ENCODE data around the gene PANX2. TPM values are rescaled to one million over a fixed set of nuclear protein-coding genes. Genes with fewer than 3 reads are reported as not detected.
"Not testable (repeated sequence)": the region's sequence is repeated elsewhere in the genome, so short reads cannot be mapped to it uniquely, and the experiment has no call there.

PANX2 gene
- total and polyA plus RNA-seq, 2 of the 13 experiments (the other 11 are each of a cell fraction or from before 2014, with no cell fraction given) = 0.15 to 1.1 TPM

DNA sequence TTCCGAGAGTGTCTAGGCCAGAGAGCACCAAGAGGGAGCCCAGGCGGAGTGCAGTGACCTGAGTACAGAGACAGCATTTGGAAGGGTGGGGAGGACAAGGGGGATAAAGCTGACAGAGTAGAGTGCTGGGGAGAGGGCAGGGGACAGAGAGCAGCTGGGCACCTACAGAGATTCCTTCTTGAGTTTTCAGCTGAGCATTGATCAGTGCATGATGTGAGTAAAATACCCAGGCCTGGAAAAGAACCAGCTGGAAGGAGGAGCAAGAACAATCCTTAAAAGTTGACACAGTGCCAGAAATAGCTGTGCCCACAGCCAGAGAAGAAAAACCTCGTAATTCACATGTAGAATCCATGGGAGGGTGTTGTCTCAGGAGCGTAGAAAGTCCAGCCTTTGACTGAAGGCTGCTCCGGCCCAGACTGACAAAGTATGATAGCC lies 33.9 kb upstream of the PANX2 start:
- no peak for FAIRE-seq
- H3K4me3 ChIP-seq (replicated peaks in 1 of 3; ENCODE audit: insufficient read depth in 1 of 3, low read depth in 2 of 3, low read length in 3 of 3) = no peak overlapping the region
- H3K4me2 ChIP-seq (ENCODE audit: low read depth, low read length) = no peak overlapping the region
- H3K36me3 ChIP-seq (replicated peaks in 1 of 2; ENCODE audit: control insufficient read depth in 1 of 2, insufficient read depth in 2 of 2, low read length in 2 of 2) = no peaks in the 10 kb centered on the region
- intact Hi-C loops (cut with micrococcal nuclease; ENCODE audit: unreplicated experiment) = no loop called here
- peaks cover 43% of the 10 kb centered on the region for H3K4me1 ChIP-seq (ENCODE audit: insufficient read depth, low read length)
- no peak overlapping the region for H3K9ac ChIP-seq (ENCODE audit: insufficient read depth, low read depth, low read length)
- no peak overlapping the region for H2AFZ ChIP-seq (ENCODE audit: low read length)
- no peak for ATAC-seq
- POLR2A ChIA-PET = no interaction called here
- H3K27ac ChIP-seq (ENCODE audit: extremely low read length, insufficient read depth, low read length) = no peak overlapping the region
- CTCF ChIA-PET (ENCODE audit: low intra/inter-chr PET ratio, low total read pairs) = no interaction called here
- no peak for TF ChIP-seq YEATS4 (CRISPR knock-in tag; IDR thresholded peaks at IDR 0.05; ENCODE audit: borderline replicate concordance)
- TF ChIP-seq POLR2G (IDR thresholded peaks at IDR 0.05; ENCODE audit: low read depth, low read length) = no peak
- no peak for TF ChIP-seq ZNF317 (CRISPR knock-in tag; IDR thresholded peaks at IDR 0.05)
- TF ChIP-seq, protein P1, sequence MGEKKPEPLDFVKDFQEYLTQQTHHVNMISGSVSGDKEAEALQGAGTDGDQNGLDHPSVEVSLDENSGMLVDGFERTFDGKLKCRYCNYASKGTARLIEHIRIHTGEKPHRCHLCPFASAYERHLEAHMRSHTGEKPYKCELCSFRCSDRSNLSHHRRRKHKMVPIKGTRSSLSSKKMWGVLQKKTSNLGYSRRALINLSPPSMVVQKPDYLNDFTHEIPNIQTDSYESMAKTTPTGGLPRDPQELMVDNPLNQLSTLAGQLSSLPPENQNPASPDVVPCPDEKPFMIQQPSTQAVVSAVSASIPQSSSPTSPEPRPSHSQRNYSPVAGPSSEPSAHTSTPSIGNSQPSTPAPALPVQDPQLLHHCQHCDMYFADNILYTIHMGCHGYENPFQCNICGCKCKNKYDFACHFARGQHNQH (CRISPR knock-in tag; IDR thresholded peaks at IDR 0.05) = no peak
- no peak for TF ChIP-seq U2AF1 (optimal IDR thresholded peaks at IDR 0.05; ENCODE audit: low read depth, low read length)
- TF ChIP-seq TFAP4 (IDR thresholded peaks at IDR 0.05; ENCODE audit: borderline replicate concordance, low read depth) = no peak
- no peaks in the 10 kb centered on the region for H3K79me2 ChIP-seq (ENCODE audit: insufficient read depth, low read length)
- WGBS (ENCODE audit: low lambda C conversion rate) = 8% methylated on average over 5 of the region's 5 CpGs
- H4K20me1 ChIP-seq (ENCODE audit: insufficient read depth, low read length) = no peaks in the 10 kb centered on the region
- no peaks in the 10 kb centered on the region for H3K9me3 ChIP-seq (ENCODE audit: low read length)
- BruUV-seq (replicated peaks) = no TSS peak
- in situ Hi-C loops (cut with HindIII; ENCODE audit: extremely low pct_ligation_motif_present, low pct_unique_long_range_greater_than_20kb) = no loop called here
- no peaks in the 10 kb centered on the region; a peak in 2 of 5 replicates for H3K27me3 ChIP-seq (ENCODE audit: control insufficient read depth in 1 of 2, insufficient read depth in 2 of 2, low read length in 2 of 2)
- DNase-seq (ENCODE audit: low spot score) = no peak

- H3K9me3 ChIP-seq (ENCODE audit: low read length); H3K4me2 ChIP-seq (ENCODE audit: low read depth, low read length); CTCF ChIA-PET (ENCODE audit: low intra/inter-chr PET ratio, low total read pairs): not testable (repeated sequence)
Observed at GRCh38 chr22:50137277-50137676, 33.3 kb upstream of the PANX2 start.

More at GRCh38 chr22:50137277-50137676, 33.3 kb upstream of the PANX2 start:
- ATAC-seq; BruUV-seq (replicated peaks); H3K27ac ChIP-seq (ENCODE audit: extremely low read length, insufficient read depth, low read length); POLR2A ChIA-PET; H3K79me2 ChIP-seq (ENCODE audit: insufficient read depth, low read length); FAIRE-seq; H3K36me3 ChIP-seq (replicated peaks in 1 of 2; ENCODE audit: control insufficient read depth in 1 of 2, insufficient read depth in 2 of 2, low read length in 2 of 2); intact Hi-C loops (cut with micrococcal nuclease; ENCODE audit: unreplicated experiment); H3K27me3 ChIP-seq (ENCODE audit: control insufficient read depth in 1 of 2, insufficient read depth in 2 of 2, low read length in 2 of 2); H2AFZ ChIP-seq (ENCODE audit: low read length); H3K9ac ChIP-seq (ENCODE audit: insufficient read depth, low read depth, low read length); in situ Hi-C loops (cut with HindIII; ENCODE audit: extremely low pct_ligation_motif_present, low pct_unique_long_range_greater_than_20kb); DNase-seq (ENCODE audit: low spot score); H3K4me3 ChIP-seq (replicated peaks in 1 of 3; ENCODE audit: insufficient read depth in 1 of 3, low read depth in 2 of 3, low read length in 3 of 3); H4K20me1 ChIP-seq (ENCODE audit: insufficient read depth, low read length): not testable (repeated sequence)
- H3K4me1 ChIP-seq (ENCODE audit: insufficient read depth, low read length) = peaks cover 47% of the 10 kb centered on the region
- 85% methylated on average over 9 of the region's 9 CpGs for WGBS (ENCODE audit: low lambda C conversion rate)

Data from HepG2 (cell line).